NCI-H2081 treated with DMSO at 0.1 percent for 48 hours (cell line): ENCODE measurements around the gene CD38.
"Not testable (repeated sequence)": the region's sequence is repeated elsewhere in the genome, so short reads cannot be mapped to it uniquely, and the experiment has no call there.

Experiments
- DNase-seq: peaks from one replicate; lab custom pipeline; 2025; lab: John Stamatoyannopoulos, UW

CD38 gene

GRCh38 chr4:15778289-15779241 is at the start of gene CD38:
TSS of gene CD38 (plus strand) at chr4:15778328. CDS start at chr4:15778415, 87 bp downstream.
- no peak for DNase-seq

DNA sequence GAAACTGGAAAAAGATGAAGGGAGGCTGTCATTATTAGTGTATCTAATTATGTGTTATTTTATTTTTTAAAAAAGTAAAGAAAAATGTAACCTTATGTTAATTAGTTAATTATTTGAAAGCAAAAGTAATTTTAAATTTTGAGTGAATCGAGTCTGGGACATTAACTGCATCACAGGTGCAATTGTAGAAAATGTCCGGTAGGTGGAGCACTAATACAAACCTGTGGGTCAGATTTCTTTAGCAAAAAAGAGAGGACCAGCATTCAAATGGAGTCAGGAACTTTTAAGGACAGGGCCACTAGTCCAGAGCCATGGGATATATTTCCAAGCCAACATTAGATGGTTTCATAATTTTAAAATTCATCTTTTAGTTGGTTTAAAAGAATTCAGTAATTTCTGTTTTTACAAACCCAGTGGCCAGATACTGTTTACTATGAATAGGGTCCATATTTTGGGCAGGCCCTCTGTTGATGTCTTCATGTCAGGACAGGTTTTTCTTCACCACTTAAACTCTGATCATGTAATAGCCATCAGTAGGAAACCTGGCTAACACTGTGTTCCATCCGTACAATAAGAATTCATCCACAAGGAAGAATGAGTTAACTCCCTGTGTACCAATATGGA is 48.1 kb upstream of the CD38 start:
- peak; percentile 12 for DNase-seq

GRCh38 chr4:15733061-15733460 is 45.1 kb upstream of the CD38 start:
- DNase-seq, result not testable (repeated sequence)

DNA sequence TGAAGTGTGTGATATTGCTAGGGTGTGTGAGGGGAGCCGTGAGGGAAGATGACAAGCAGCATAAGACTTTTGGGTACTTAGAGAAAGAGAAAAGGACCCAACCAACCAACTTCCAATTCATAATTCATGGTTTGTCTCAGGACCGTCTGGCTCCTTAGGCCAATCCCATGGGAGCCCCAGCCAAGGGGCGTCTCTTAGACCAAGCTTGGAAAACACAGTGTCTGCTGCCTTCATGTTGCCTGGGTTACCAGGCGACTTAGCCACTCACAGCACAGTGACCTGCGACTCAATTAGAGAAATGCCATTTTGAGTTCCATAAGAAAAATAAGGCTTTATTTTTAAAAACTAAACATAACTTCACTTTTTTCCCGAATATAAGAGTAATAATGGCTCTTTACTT is 42.6 kb upstream of the CD38 start:
- no peak for DNase-seq

- no peak for DNase-seq
These were observed 41.5 kb upstream of the CD38 start for GRCh38 chr4:15736514-15737050.

DNA sequence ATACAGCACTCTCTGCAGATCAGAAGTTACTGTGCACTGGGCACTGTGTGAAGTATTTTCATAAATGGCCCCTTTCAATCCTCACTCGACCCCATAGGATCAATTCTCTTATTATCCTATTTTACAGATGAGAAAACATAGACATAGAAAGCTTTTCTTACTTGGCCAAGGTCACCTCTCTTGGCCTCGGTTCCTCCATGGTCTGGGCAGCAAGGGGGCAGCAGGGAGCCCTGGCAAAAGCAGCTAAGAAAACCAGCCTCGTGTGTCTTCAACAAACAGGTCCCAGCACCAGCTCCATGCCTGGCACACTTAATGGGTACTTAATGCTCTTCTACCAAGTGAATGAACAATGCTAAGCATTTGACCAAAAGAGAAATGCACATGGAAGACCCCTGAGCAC is 40.9 kb upstream of the CD38 start:
- no peak for DNase-seq

GRCh38 chr4:15738877-15739276 is 39.3 kb upstream of the CD38 start:
- no peak for DNase-seq

DNA sequence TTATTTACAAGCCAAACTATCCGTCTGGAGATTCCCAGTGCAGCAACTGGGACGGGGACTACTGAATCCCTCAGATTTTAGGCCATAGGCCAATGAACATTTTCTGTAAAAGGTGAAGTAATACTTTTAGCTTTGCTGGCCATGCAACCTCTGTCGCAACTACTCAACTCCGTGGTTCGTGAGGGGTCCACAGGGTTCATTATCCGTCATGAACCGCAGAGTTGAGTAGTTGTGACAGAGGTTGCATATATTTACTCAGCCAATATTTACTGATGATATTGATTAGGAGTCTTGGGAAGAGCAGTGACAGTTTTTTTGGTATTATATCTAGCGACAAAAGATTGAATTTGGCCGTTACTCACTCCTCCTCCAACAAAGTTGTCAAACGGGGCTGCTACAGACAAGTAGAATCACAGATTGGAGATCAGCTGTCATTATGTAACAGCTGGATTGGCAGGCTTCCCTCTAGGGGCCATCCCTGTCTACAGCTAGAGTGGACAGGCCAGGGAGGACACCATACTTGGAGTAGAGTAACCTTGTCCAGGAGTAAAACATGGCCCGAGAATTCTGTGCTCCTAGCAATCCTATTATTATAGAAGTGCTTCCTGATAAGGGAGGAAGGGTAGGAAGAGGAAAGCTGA is 37.2 kb upstream of the CD38 start:
- DNase-seq, result no peak

DNA sequence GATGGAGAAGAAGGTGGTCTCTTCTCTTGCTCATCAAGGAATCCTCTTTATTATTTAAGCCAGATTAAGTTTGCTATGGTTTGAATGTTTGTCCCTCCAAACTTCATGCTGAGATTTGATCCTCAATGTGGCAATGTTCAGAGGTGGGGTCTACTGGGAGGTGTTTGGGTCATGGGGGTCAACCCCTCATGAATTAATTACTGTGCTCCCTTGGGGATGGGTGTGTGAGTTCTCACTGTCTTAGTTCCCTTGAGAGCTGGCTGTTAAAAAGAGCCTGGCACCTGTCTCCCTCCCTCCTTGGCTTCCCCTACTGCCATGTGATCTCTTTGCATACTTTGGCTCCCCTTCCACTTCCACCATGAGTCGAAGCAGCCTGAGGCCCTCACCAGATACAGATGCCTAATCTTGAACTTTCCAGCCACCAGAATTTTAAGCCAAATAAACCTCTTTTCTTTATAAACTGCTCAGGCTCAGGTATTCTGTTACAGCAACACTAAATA is 36.0 kb upstream of the CD38 start:
- no peak for DNase-seq

DNA sequence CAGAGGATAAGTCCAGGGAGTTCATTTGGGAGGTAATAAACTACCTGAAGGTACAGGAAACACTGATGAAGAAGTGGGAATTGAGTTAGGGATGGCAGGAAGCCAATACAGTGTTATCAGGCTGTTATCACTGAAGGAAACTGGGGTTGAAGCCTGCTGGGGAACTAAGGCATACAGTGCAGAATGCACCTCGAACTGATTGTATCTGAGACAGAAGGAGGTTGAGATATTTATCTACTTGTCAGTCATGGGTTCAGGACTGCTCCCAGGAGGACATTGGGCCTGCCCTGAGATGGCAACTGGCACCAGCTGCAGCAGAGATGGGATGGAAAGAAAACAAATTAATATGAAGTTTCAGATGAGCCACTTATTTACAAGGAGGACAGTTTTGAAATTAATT is 35.5 kb upstream of the CD38 start:
- DNase-seq, result no peak

GRCh38 chr4:15744016-15744545 is 34.0 kb upstream of the CD38 start:
- no peak for DNase-seq

- DNase-seq, result no peak
These were observed 32.0 kb upstream of the CD38 start for GRCh38 chr4:15746110-15746509.

DNA sequence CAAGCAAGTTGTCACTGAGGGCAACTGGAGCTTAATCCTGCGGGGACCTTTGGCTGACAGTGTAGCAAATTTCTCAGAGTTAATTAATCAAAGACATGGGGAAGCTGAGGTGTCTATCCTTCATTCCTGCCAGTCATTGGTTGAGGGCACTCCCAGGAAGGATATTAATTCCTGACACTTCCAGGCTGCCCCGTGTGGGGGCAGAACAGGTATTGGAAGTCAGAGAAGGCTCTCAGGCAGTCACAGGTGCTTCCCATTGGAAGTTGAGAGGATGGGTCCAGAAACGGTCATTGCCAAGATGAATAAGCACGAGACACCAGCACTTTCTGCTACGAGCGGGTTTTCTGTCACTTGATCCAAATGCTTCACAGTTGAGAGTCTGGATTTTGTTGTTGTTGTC is 29.1 kb upstream of the CD38 start:
- DNase-seq, result no peak

GRCh38 chr4:15751153-15751552 is 27.0 kb upstream of the CD38 start:
- DNase-seq, result no peak

DNA sequence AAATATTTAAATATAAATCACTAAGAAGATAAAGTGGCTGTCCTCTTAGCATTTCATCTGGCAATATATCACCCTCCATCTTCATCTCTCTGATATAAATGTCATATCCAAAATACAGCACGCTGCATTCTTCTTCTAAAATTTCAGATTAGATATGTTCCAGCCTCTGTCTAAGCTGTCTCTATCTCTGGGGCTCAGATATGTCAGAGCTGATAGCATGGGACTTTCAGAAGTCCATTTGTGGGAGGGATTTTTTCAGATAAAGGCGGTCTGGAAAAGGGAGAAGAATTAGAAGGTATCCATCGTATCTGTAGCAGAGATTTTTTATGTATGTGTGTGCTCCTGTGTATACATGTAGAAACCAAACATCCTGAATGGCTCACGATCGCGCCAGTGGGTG is 25.0 kb upstream of the CD38 start:
- no peak for DNase-seq

DNA sequence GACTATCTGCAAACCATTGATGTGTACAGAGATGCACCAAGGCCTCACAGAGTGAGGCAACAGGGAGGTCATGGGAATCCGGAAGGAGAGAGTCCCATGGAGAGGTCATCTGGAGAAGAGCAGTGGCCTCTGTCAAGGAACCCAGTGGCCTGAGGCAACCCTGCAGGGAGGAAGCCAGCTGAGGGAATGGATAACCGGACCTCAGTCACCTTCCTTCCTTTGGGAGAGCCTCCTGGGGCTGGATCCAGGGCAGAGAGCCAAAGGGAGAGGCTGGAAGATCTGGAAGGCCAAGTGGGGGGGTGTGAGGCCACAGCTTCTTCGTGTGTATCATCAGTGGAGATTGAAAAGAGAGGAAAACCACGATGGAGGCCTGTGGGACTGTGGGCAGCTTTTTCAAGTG is 24.3 kb upstream of the CD38 start:
- DNase-seq, result no peak

GRCh38 chr4:15754323-15754722 is 23.8 kb upstream of the CD38 start:
- DNase-seq, result no peak

DNA sequence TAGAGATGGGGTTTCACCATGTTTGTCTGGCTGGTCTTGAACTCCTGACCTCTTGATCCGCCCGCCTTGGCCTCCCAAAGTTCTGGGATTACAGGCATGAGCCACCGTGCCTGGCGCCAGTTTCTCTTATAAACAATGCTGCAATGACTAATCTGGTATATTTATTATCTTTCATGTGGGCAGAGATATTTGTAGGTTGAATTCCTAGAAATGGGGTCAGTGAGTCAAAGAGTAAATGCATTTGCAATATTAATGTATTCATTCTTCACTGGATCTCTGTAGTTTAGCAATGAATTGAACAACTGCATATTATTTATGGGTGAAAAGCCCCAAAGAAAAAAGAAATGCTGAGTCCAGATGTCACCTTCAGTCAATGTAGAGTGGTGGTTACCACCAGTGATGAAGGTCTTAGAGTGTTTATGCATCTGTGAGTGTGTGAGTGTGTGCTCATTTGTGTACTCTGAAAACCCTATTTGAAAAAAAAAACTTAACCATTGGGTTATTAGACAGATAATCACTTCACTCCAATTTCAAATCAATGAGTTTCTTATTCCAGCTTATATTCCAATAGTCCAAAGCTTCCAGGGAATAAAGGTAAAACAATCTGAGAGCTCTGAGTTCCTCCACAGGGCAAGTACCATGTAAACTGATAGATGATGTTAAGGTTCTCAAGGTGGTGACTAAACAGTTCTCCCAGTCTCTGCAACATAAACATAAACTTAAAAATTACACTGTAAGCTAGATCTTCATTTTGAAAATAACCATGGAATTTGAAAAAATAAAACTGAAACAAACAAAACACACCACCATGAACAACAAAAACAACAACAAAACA is 22.6 kb upstream of the CD38 start:
- no peak for DNase-seq

GRCh38 chr4:15756361-15756861 is 21.7 kb upstream of the CD38 start:
- DNase-seq, result no peak

- no peak for DNase-seq
These were observed 21.1 kb upstream of the CD38 start for GRCh38 chr4:15757054-15757453.

GRCh38 chr4:15758294-15758693 is 19.8 kb upstream of the CD38 start:
- no peak for DNase-seq
